PFSK-1 (cell line): Measurements from ENCODE around the gene SCGB1D2.

Experiments used
- FOXP2 ChIP-seq: optimal IDR thresholded peaks from 2 replicates; pipeline ENCODE3; 2011; ENCODE audit warnings: borderline replicate concordance, control low read depth, inconsistent platforms; ENCODE audit not compliant: insufficient read depth; ENCODE audit errors: extremely low read length, extremely low read depth
- POLR2AphosphoS5 ChIP-seq: IDR thresholded peaks from 2 replicates; pipeline ENCODE4 v1.6.1; 2012; ENCODE audit warnings: low read depth, mild to moderate bottlenecking, control low read depth, low read length, moderate library complexity
- REST ChIP-seq, 2 experiments: IDR thresholded peaks; 2 replicates each; pipeline versions ENCODE4 v1.6.1 to v1.8.0; 2011 to 2012; ENCODE audit warnings: low read depth in 2 of 2, low read length in 2 of 2, control low read depth in 1 of 2, inconsistent platforms in 1 of 2, mild to moderate bottlenecking in 1 of 2, moderate library complexity in 1 of 2; ENCODE audit not compliant: insufficient read depth in 1 of 2
- SIN3A ChIP-seq: IDR thresholded peaks from 2 replicates; pipeline ENCODE4 v1.6.1; 2012; ENCODE audit warnings: mild to moderate bottlenecking, low read length, moderate library complexity, borderline replicate concordance; ENCODE audit not compliant: insufficient read depth
- TAF1 ChIP-seq: IDR thresholded peaks from 2 replicates; pipeline ENCODE4 v1.6.1; 2012; ENCODE audit warnings: low read length, control low read depth, borderline replicate concordance; ENCODE audit not compliant: insufficient read depth

- TF ChIP-seq FOXP2 (no peak), POLR2AphosphoS5 (no peak), TAF1 (no peak), REST (IDR thresholded peaks at IDR 0.05; ENCODE audit: insufficient read depth in 1 of 2, low read depth in 2 of 2, low read length in 2 of 2) (no peak), SIN3A (no peak)
These were observed 37.6 kb upstream of the SCGB1D2 start for GRCh38 chr11:62204430-62204829.
